HUES48 (cell line): ENCODE results near the gene FAM229B.
"Not testable (repeated sequence)": the region's sequence is repeated elsewhere in the genome, so short reads cannot be mapped to it uniquely, and the experiment has no call there.

Experiments used
- H3K27ac ChIP-seq: one replicate; pipeline ENCODE4 v1.7.0; 2013; ENCODE audit warnings: low read depth, low read length, inconsistent platforms
- H3K27me3 ChIP-seq: 2 replicates; pipeline ENCODE4 v1.6.1; 2013; ENCODE audit warnings: mild to moderate bottlenecking, low read length; ENCODE audit not compliant: control insufficient read depth, insufficient read depth
- H3K36me3 ChIP-seq: 2 replicates; pipeline ENCODE4 v1.6.1; 2013; ENCODE audit warnings: low read length; ENCODE audit not compliant: control insufficient read depth, insufficient read depth
- H3K4me1 ChIP-seq: 2 replicates; pipeline ENCODE4 v1.6.1; 2013; ENCODE audit warnings: mild to moderate bottlenecking, low read length; ENCODE audit not compliant: control insufficient read depth, insufficient read depth
- H3K4me3 ChIP-seq: 2 replicates; pipeline ENCODE4 v1.5.1; 2013; ENCODE audit warnings: mild to moderate bottlenecking, low read depth, low read length
- H3K9ac ChIP-seq: 2 replicates; pipeline ENCODE4 v1.6.1; 2013; ENCODE audit warnings: mild to moderate bottlenecking, low read depth, low read length, moderate library complexity
- H3K9me3 ChIP-seq: 2 replicates; pipeline ENCODE4 v1.6.1; 2013; ENCODE audit warnings: low read length; ENCODE audit not compliant: control insufficient read depth, insufficient read depth

The FAM229B gene

DNA sequence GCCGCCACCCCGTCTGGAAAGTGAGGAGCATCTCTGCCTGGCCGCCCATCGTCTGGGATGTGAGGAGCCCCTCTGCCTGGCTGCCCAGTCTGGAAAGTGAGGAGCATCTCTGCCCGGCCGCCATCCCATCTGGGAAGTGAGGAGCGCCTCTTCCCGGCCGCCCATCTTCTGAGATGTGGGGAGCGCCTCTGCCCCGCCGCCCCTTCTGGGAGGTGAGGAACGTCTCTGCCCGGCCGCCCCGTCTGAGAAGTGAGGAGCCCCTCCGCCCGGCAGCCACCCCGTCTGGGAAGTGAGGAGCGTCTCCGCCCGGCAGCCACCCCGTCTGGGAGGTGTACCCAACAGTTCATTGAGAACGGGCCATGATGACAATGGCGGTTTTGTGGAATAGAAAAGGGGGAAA lies 39.9 kb upstream of the FAM229B start:
- H3K4me1 ChIP-seq, H3K27me3 ChIP-seq, H3K9me3 ChIP-seq, H3K9ac ChIP-seq, H3K4me3 ChIP-seq, H3K27ac ChIP-seq, H3K36me3 ChIP-seq: not testable (repeated sequence)

DNA sequence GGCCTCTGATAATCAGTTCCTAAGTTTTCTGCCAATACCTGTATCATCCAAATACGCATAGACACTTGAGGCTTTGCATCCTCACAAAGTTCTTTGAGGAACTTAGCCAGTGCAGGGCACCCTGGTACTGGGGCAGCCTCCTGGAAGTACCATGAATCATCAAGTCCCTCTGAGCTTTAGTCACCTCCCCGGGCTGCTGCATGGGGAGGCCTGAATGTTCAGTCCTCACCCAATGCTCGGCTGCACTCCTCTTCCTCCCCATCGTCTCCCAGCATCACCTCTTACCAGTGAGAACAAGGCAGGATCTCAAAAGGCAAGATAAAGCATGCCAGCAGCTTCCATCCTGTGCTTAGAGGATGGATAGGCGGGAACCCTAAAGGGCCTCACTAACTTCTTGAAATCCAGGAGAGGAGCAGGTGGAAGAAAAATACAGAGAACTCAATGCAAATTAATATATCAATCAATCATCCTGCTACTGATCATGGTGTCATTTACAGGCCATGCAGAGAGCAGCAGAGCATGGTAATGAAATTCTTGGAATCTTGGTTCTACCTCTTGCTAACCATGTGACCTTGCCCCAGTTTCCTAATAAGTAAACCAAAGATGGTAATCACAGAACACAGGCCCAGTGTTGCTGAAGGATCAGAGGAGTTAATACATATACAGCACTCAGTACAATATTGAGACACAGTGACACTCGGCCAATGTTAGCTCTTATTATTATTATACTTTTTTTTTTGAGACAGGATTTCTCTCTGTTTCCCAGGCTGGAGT lies 38.2 kb upstream of the FAM229B start:
- Histone ChIP-seq H3K9me3 (peaks cover 5% of the 10 kb centered on the region; the same call in 1 of the 2 replicates), H3K4me3 (no peak overlapping the region), H3K9ac (no peak overlapping the region), H3K36me3 (no peaks in the 10 kb centered on the region), H3K27me3 (no peaks in the 10 kb centered on the region), H3K4me1 (no peaks in the 10 kb centered on the region), H3K27ac (no peak overlapping the region)

DNA sequence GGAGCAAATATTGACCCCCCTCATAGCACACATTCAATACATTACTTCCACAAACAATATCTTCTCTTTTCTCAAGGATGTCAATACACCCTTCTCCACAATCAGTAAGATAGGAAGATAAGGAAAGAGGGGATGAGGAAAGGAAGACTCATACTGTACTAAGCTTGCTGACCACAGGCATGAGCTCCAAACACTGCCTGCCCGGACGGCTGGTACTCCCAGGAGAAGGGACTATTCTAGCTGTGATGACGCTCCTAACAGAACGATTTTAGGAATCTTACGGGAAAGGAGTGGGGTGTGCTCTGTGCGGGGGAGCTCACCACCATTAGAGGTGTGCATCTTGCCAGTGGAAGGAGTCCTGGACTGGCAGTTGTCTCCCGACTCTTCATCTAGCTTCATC lies 37.4 kb upstream of the FAM229B start:
- Histone ChIP-seq H3K4me3 (no peak overlapping the region), H3K9ac (no peak overlapping the region), H3K27me3 (no peaks in the 10 kb centered on the region), H3K4me1 (no peaks in the 10 kb centered on the region), H3K9me3 (peaks cover 5% of the 10 kb centered on the region; the same call in 1 of the 2 replicates), H3K36me3 (no peaks in the 10 kb centered on the region), H3K27ac (no peak overlapping the region)

DNA sequence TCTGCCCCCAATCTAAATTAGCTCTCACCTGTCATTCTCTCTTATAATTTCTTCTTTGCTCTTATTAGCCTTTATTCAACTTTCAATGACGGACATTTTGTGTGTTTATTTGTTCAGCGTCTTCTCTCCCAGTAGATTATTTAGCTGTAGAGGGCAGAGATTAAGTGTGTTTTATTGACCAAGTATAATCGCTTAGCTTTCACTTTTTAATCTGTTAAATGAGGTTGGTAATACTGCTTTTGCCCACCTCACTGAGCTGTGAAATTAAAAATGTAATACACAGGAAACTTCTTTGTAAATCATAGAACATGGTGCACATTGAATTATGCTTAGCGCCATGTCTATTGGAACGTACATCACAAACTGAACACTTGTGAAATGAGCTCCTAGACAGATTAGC lies 37.0 kb upstream of the FAM229B start:
- Histone ChIP-seq H3K9ac (no peak overlapping the region), H3K4me1 (no peaks in the 10 kb centered on the region), H3K27me3 (no peaks in the 10 kb centered on the region), H3K4me3 (no peak overlapping the region), H3K36me3 (no peaks in the 10 kb centered on the region), H3K9me3 (peaks cover 5% of the 10 kb centered on the region; the same call in 1 of the 2 replicates), H3K27ac (no peak overlapping the region)

DNA sequence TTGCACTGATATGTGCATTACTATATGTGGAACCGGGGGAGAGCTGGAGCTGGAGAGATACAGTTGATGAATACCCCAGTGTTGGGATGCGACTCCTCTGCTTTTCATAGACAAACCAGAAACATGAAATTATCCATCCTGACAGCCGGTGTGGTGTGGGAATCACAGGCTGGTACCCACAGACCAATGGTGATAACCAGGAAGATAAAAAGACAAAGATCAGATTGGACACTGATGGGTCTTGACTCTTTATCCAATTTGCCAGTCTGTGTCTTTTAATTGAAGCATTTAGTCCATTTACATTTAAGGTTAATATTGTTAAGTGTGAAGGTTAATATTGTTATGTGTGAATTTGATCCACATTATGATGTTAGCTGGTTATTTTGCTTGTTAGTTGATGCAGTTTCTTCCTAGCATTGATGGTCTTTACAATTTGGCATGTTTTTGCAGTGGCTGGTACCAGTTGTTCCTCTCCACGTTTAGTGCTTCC lies 36.1 kb upstream of the FAM229B start:
- H3K9me3 ChIP-seq, H3K27ac ChIP-seq, H3K9ac ChIP-seq, H3K36me3 ChIP-seq, H3K4me1 ChIP-seq, H3K4me3 ChIP-seq, H3K27me3 ChIP-seq: not testable (repeated sequence)

DNA sequence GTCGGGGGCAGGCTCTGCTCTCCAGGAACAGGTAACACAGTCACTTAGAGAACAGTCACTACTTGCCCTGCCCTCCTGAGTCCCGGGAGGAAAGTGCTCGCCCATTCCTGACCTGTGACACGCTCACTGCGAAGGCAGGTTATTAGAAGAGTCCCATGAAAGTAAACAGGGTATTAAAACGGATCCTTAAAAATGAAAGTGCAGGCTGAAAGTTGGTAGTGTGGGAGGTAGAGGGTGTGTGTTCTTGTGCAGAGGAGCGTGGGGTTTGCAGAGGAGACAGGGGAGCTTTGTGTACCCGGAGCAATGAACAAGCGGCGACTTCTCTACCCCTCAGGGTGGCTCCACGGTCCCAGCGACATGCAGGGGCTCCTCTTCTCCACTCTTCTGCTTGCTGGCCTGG lies 33.4 kb upstream of the FAM229B start, which contains the start of gene CCN6:
CCN6 (plus strand) TSS at position 104 of the 400 bp plus-strand sequence; CDS start at position 358, 254 bp downstream.
- Histone ChIP-seq H3K27ac (no peak within 1 kb of the TSS), H3K9me3 (no peaks in the 10 kb centered on the region), H3K4me3 (no peak within 1 kb of the TSS), H3K36me3 (no peaks in the 10 kb centered on the region), H3K27me3 (no peaks in the 10 kb centered on the region), H3K4me1 (no peaks in the 10 kb centered on the region), H3K9ac (no peak within 1 kb of the TSS)

DNA sequence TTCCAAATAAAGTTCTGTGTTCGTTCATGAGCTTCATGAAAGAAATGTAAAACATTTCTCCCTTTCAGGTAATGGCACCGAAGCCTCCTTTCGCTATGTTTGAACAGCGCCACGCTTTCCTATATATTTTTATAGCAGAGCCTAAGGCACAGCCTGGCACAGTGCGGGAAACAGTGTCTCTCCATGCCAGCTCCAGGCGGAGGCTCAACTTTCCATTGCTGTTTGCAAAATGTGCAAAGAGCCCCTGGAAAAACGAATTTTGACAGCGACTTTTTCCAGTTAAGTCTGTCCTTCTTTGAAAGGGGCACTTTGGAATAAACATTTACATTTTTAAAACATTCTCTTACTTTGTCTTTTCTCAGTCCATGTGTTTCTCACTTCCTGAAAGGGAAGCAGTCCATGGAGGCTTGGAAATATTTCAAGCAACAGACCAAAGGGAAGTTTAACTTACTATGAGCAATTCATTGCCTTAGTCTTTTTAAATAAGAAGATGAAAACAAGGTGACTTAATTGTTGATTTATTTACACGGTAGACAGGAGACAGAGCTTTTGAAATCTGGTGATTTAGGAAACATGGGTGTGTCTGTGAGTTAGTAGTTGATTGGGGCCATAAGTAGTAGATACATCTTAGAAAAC lies 32.7 kb upstream of the FAM229B start:
- Histone ChIP-seq H3K27me3 (no peaks in the 10 kb centered on the region), H3K4me1 (no peaks in the 10 kb centered on the region), H3K4me3 (no peak overlapping the region), H3K36me3 (no peaks in the 10 kb centered on the region), H3K9me3 (no peaks in the 10 kb centered on the region), H3K27ac (no peak overlapping the region), H3K9ac (no peak overlapping the region)

DNA sequence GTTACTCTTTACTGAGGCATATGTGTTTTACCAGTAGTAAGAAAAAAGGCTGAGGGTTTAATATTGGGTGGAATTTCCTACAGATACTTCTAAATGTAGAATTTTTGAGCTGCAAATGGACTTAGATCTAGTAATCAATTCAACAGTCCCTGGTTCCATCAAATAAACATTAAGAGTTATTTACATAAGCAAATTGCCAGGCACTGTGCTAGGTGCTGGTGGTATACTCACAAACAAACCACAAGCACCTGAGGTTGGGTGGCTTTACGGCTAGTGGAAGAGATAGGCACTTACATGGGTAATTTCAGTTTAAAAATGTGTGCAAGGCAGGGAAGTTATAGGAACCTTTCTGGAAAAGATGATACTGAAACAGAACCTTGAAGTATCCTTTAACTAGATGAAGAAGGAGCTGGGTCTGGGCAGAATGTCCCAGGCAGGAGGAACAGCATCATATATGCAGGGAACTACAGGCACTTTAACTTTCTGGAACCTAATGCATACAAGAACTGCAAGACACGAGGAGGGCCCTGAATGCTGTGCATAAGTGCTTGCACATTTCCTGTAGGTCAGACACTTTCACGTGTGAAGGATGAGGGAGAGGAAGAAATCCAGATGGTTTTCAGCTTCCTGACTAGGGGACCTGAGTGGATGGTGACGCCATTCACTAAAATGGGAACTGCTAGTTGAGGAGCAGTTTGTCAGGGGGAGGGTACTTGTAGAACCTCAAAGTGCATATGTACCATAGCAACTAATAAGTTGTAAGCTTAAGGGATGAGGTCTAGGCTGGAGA lies 29.0 kb upstream of the FAM229B start:
- Histone ChIP-seq H3K9ac (no peak overlapping the region), H3K36me3 (no peaks in the 10 kb centered on the region), H3K4me1 (no peaks in the 10 kb centered on the region), H3K4me3 (no peak overlapping the region), H3K27me3 (no peaks in the 10 kb centered on the region), H3K9me3 (no peaks in the 10 kb centered on the region), H3K27ac (no peak overlapping the region)

DNA sequence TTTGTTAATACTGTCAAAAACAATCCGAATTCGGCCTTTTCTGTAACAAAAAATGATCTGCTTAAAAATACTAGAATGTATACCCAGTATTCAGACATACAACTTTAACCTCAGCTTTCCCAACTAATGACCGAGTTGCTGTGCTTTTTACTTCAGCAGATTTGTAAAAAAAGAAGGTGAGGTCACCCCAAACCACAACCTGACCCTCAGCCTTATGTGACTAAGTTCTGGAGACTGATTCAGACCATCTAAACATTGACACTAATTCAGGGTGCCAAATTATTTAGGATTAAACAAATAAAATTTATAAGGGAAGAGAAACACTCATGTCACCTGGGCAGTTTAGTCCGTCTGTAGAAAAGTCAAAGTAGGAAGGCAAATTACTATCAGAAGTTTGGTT lies 25.8 kb upstream of the FAM229B start:
- no peaks in the 10 kb centered on the region for H3K27me3 ChIP-seq
- H3K4me1 ChIP-seq: no peaks in the 10 kb centered on the region
- no peak overlapping the region for H3K27ac ChIP-seq

DNA sequence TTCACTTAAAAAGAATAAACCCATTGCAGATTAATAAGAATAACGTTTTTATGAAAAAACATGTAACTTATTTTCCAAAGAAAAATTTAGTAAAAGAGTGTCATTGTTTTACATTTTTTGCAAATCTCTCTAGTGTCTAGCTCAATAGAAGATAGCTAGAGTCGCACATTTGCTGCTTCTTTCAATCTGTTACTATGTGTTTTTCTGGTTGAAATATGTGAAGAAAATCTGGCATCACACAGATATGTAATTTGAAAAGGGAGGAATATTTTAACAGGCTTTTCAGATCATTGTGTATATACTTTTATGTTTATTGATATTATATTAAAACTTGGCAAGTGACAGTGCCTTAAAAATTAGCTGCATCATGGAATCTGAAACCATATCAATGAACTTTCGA lies 24.4 kb upstream of the FAM229B start:
- Histone ChIP-seq H3K36me3 (no peaks in the 10 kb centered on the region), H3K27ac (no peak overlapping the region), H3K27me3 (no peaks in the 10 kb centered on the region), H3K4me3 (no peak overlapping the region), H3K4me1 (no peaks in the 10 kb centered on the region), H3K9me3 (no peaks in the 10 kb centered on the region), H3K9ac (no peak overlapping the region)

More for the DNA sequence above, 25.8 kb upstream of the FAM229B start:
- H3K4me3 ChIP-seq: no peak overlapping the region
- no peak overlapping the region for H3K9ac ChIP-seq
- no peaks in the 10 kb centered on the region for H3K36me3 ChIP-seq
- no peaks in the 10 kb centered on the region for H3K9me3 ChIP-seq
